ENCODE data around the gene CD7. TPM values are rescaled to one million over a fixed set of nuclear protein-coding genes. Genes with fewer than 3 reads are reported as not detected.

CD7 gene
- total RNA-seq, 1 donor from 2014 or later: not detected

DNA sequence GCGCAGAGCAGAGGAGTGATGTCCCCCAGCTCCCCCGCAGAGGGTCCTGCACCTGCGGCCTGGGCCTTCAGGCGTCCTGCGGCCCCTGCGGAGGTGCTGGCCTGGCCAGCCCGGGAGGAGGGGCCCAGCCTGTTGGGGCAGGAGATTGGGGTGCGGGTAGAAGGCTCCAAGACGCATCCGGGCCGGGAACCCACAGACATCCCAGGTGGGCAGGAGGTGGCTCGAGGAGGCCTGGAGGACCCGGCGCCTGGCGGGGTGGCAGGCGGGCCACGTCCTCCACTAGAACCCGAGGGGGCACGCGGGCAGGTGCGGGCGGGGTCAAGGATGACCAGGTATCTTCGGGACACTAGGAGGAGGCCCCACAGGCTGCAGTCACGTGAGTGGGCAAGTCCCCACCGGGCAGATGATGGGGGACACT lies 16.8 kb upstream of the CD7 start:
- Mint-ChIP-seq H3K4me3 (ENCODE audit: unreplicated experiment) (no peak overlapping the region), H3K27ac (ENCODE audit: unreplicated experiment) (no peak overlapping the region), H3K27me3 (ENCODE audit: unreplicated experiment) (peaks cover 26% of the 10 kb centered on the region), H3K36me3 (ENCODE audit: low read depth, unreplicated experiment) (no peaks in the 10 kb centered on the region), H3K9me3 (ENCODE audit: unreplicated experiment) (no peaks in the 10 kb centered on the region), H3K4me1 (ENCODE audit: unreplicated experiment) (peaks cover 2% of the 10 kb centered on the region)
- TF ChIP-seq, protein P1, sequence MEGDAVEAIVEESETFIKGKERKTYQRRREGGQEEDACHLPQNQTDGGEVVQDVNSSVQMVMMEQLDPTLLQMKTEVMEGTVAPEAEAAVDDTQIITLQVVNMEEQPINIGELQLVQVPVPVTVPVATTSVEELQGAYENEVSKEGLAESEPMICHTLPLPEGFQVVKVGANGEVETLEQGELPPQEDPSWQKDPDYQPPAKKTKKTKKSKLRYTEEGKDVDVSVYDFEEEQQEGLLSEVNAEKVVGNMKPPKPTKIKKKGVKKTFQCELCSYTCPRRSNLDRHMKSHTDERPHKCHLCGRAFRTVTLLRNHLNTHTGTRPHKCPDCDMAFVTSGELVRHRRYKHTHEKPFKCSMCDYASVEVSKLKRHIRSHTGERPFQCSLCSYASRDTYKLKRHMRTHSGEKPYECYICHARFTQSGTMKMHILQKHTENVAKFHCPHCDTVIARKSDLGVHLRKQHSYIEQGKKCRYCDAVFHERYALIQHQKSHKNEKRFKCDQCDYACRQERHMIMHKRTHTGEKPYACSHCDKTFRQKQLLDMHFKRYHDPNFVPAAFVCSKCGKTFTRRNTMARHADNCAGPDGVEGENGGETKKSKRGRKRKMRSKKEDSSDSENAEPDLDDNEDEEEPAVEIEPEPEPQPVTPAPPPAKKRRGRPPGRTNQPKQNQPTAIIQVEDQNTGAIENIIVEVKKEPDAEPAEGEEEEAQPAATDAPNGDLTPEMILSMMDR (IDR thresholded peaks at IDR 0.05; ENCODE audit: unreplicated experiment): no peak
- DNase-seq (ENCODE audit: low spot score): no peak

DNA sequence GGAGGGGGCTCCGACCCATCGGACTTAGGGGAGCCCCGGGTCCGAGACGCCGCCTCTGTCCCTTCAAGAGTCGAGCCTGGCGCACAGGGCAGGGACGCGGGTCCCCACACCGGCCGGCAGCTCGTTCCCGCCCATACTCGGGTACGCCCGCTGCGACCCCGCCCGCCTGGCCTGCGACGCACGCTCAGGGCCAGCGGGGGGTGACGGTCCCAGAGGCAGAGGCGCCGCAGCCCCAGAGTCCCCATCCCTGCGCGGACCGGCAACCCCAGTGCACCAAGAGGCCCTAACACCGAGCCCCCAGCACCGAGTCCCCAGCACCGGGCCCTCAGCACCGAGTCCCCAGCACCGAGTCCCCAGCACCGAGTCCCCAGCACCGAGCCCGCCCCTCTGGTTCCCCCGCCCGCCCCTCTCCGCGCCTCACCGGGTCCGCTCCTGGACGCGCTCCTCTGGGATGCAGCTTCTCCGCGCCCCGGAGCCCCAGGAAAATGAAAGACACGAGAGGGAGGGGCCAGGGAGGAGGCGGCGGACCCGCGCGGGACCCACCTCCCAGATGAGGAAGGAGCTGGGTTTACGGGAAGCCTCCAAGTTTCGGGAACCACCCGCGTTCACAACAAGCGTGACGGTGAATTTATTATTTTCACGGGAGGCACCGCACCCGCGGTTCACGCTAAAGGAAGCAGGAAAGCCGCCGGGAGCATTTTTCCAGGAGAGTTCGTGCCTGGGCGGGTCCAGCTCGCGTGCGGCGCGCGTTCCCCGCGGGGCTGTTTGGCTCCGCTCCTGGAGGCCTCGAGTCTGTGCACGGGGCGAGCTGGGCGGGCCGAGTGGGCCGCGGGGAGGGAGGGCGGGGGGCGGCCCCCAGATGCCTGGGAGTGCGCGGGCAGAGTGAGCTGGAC lies 16.1 kb upstream of the CD7 start, which contains the start of gene SECTM1:
Gene SECTM1, minus strand, starts transcription at position 488 of the 893 bp plus-strand sequence. CDS start 6,526 bp downstream, outside the sequence.
- TF ChIP-seq, protein P1 (IDR thresholded peaks at IDR 0.05; ENCODE audit: unreplicated experiment): no peak
- no peak within 1 kb of the TSS for H3K27ac Mint-ChIP-seq (ENCODE audit: unreplicated experiment)
- H3K4me3 Mint-ChIP-seq (ENCODE audit: unreplicated experiment): no peak within 1 kb of the TSS
- no peak for DNase-seq (ENCODE audit: low spot score)
- peaks cover 28% of the 10 kb centered on the region for H3K27me3 Mint-ChIP-seq (ENCODE audit: unreplicated experiment)
- H3K36me3 Mint-ChIP-seq (ENCODE audit: low read depth, unreplicated experiment): no peaks in the 10 kb centered on the region
- H3K9me3 Mint-ChIP-seq (ENCODE audit: unreplicated experiment): no peaks in the 10 kb centered on the region
- H3K4me1 Mint-ChIP-seq (ENCODE audit: unreplicated experiment): peaks cover 2% of the 10 kb centered on the region

DNA sequence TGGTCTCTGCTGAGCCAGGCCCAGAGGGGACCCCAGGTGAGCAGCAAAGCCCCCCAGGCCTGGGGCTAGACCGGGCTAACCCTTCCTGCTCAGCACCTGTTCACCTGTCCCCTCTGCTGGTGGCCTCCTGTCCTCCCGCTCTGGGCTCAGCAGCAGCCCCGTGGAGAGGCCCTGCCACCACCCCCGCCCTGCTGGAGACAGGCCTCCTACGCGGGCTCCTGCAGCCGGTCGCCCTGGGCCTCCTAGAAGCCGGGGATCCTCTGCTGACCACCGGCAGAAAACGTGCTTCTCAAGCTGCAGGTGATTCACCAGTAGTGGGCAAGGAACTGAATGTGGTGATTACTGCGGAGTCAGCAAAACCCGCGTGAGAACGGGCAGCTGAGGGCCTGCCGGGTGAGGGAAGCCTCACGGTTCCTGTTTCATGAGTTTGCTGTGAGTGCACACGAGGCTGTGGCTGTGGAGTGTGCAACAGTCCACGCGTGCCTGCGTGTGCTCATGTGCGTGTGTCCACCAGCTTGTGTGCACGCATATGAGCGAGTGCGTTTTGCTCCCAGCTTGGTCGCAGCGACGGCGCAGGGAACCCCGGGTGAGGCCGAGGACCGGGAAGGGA lies 15.4 kb upstream of the CD7 start:
- H3K27ac Mint-ChIP-seq (ENCODE audit: unreplicated experiment): no peak overlapping the region
- peaks cover 2% of the 10 kb centered on the region for H3K4me1 Mint-ChIP-seq (ENCODE audit: unreplicated experiment)
- no peak overlapping the region for H3K4me3 Mint-ChIP-seq (ENCODE audit: unreplicated experiment)
- peaks cover 28% of the 10 kb centered on the region for H3K27me3 Mint-ChIP-seq (ENCODE audit: unreplicated experiment)
- TF ChIP-seq, protein P1 (IDR thresholded peaks at IDR 0.05; ENCODE audit: unreplicated experiment): no peak
- no peaks in the 10 kb centered on the region for H3K9me3 Mint-ChIP-seq (ENCODE audit: unreplicated experiment)
- no peak for DNase-seq (ENCODE audit: low spot score)
- no peaks in the 10 kb centered on the region for H3K36me3 Mint-ChIP-seq (ENCODE audit: low read depth, unreplicated experiment)

DNA sequence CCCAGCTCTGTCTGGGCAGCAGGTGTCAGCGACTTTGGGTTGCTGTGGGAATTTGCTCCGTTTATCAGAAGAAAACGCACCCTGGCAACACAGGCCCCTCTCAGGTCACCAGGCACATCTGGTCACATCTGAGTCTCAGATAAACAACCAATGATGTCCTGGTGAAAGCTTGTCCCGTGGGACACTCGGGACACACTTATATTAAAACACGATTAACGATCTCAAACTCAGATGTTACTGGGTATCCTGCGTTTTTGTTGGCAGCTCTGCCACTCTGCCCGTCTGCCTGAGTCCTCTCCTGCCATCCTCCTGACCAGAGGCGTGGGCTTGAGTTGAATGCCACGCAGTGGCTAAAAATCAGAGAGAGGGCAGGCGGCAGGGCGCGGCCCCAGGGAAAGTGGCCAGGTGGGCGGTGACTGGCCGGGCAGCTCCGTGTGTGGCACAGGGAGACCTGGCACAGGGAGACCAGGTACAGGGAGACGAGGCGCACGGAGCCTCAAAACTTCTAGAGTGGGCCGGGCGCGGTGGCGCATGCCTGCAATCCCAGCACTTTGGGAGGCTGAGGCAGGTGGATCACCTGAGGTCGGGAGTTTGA lies 14.0 kb upstream of the CD7 start:
- Mint-ChIP-seq H3K9me3 (ENCODE audit: unreplicated experiment) (no peaks in the 10 kb centered on the region), H3K27me3 (ENCODE audit: unreplicated experiment) (peaks cover 26% of the 10 kb centered on the region), H3K4me3 (ENCODE audit: unreplicated experiment) (no peak overlapping the region), H3K36me3 (ENCODE audit: low read depth, unreplicated experiment) (no peaks in the 10 kb centered on the region), H3K4me1 (ENCODE audit: unreplicated experiment) (peaks cover 2% of the 10 kb centered on the region), H3K27ac (ENCODE audit: unreplicated experiment) (no peak overlapping the region)
- TF ChIP-seq, protein P1 (IDR thresholded peaks at IDR 0.05; ENCODE audit: unreplicated experiment): no peak
- DNase-seq (ENCODE audit: low spot score): no peak

All from endothelial cell (in vitro differentiated cells).